ENCODE data around the gene LGALS12.

DNA sequence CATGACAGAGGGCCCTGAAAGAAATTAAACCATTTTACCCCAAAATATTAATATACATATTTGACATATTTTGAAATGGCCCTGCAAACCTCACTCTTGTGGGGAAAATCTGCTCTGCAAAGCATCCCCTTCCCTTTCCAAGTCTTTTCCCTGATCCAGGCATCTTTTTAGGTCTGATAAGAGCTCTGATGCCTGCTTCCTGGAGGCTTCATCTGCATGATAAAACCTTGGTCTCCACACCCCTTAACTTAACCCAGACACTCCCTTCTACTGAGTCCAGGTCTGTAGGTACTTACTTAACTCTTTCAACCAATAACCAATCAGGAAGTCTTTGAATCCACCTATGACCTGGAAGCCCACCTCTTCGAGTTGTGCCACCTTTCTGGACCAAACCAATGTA lies 1.8 kb upstream of the LGALS12 start:
- no peak for TF ChIP-seq CTCF (IDR thresholded peaks at IDR 0.05)
- no peak for TF ChIP-seq POLR2A (IDR thresholded peaks at IDR 0.05)
